NCI-H2029 (cell line): ENCODE data around the gene ALDOC.

Source experiments
- DNase-seq: peaks from one replicate; lab custom pipeline; 2025; lab: John Stamatoyannopoulos, UW

ALDOC gene

GRCh38 chr17:28532050-28532960 is 44.4 kb downstream of the ALDOC start:
- no peak for DNase-seq

- DNase-seq: no peak
These were observed 45.8 kb downstream of the ALDOC start for GRCh38 chr17:28530926-28531325.

- DNase-seq: no peak
These were observed 46.4 kb downstream of the ALDOC start for GRCh38 chr17:28530250-28530649.

- no peak for DNase-seq
These were observed 47.7 kb downstream of the ALDOC start for GRCh38 chr17:28529013-28529400.

GRCh38 chr17:28528327-28529012 is 48.2 kb downstream of the ALDOC start:
- DNase-seq: no peak

- no peak for DNase-seq
These were observed 48.8 kb downstream of the ALDOC start for GRCh38 chr17:28527859-28528258.

GRCh38 chr17:28527181-28527681 is 49.5 kb downstream of the ALDOC start:
- DNase-seq: no peak

GRCh38 chr17:28526381-28526780 is 50.3 kb downstream of the ALDOC start:
- no peak for DNase-seq

GRCh38 chr17:28524476-28525424 is 51.9 kb downstream of the ALDOC start:
- DNase-seq: no peak

- DNase-seq: no peak
These were observed 52.8 kb downstream of the ALDOC start for GRCh38 chr17:28523876-28524275.

GRCh38 chr17:28523186-28523585 is 53.5 kb downstream of the ALDOC start:
- no peak for DNase-seq
